Measurements from ENCODE around the gene EPB41L4A.

The EPB41L4A gene

DNA sequence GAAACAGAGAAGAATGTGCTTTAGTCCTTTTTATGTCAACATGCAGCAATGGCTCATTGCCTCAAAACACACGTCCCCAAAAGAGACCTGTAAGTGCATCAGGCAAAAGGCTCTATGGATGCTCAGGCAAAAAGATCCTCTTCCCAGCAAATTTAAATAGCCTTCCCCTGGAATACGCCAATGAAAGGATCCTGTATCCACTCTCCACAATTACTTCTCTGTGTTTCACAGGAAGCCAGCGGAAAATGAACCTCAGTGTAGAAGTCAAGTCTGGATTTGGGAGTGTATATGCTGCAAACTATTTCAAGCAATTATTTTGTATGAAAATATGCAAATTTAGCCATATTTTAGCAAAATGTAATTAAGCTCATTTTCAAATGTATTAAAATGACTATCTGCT lies 217.9 kb downstream of the EPB41L4A start:
- DNase-seq, result no peak

DNA sequence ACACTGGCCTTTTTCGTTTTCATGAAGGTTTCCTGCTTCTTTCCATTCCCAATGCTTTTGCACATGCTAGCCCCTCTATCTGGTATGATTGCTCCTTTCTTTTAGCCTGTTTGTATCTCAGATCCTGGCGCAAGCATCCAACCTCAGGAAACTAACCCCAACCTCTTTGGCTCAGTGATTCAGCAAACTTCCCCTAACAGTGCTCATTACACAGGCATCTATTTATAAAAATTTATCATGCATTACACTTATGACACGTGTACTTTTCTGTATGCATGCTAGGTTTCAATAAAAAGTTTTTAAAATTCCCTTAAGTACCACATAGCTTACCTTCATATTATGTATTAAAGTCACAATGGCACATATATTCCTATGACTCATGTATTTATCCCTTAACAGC lies 218.9 kb downstream of the EPB41L4A start:
- DNase-seq, result no peak

DNA sequence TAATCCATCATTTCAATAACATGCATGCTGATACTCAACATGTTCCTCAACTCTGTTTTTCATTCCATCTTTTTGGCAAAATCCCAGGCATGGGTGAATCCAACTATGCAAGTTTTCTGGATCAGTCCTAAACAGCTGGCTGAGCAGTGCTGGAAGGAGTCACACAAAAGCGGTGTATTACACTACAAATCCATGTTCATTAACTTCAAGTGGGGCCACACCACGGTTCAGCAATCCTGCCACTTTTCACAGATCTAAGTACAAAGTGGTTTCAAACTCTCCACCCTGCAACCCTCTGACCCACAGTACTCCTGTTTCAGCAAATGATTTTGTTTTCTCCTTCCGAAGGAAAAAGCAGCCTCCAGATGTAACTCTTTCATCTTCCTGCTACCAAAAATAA lies 222.5 kb downstream of the EPB41L4A start:
- DNase-seq, result no peak

DNA sequence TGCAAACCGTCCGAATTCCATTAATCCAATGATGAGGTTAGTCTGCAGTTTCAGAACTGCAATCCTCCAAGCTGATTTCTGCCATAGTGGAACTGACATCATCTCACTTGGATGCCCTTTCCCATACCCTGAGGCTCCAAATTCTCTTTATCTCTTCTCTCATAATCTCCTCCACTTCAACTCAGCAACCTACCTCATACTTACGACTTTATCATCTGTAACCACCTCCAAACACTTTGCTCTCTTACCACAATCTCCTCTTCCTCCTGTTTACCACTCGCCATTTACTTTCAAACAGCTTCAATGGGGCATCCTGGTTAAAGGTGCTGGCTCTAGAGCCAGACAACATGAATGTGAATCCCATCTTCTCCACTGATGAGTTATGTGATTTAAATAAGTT lies 223.2 kb downstream of the EPB41L4A start:
- no peak for DNase-seq

DNA sequence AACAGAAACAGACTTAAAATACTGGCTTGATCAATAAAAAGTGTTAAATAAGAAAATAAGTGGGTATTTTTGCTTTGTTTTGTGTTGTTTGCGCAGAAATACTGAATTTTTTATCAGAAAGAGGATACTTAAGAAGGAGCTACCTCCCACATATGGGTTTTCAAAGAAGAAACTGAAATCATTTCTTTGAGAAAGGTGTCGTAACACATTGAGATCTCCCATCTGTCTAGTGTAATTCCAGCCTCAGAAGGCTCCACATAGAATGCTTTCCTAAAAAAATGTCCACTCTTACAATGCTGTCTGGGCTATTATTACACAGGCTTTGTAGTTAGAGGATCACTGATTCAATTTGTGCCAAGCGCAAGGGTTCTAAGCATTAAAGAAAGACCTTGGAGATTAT lies 226.2 kb downstream of the EPB41L4A start:
- DNase-seq, result no peak

DNA sequence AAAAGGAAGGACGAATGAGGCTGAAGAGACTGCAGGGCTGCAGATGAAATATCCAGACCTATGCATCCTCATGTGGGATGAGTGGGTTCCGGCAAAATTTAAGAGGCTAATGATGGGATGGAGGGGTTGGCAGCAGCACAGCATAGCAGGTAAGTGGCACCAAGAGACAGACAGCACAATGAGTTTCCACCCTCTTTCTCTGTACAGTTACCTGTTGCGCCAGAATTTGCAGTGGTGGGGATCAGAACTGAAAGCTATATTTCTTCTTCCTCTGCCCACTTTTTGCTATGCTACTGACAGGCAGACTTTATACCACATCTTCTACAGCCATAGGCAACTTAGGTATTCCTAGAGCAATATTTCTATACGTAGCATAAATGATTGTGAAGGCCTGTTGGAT lies 227.0 kb downstream of the EPB41L4A start:
- no peak for DNase-seq

DNA sequence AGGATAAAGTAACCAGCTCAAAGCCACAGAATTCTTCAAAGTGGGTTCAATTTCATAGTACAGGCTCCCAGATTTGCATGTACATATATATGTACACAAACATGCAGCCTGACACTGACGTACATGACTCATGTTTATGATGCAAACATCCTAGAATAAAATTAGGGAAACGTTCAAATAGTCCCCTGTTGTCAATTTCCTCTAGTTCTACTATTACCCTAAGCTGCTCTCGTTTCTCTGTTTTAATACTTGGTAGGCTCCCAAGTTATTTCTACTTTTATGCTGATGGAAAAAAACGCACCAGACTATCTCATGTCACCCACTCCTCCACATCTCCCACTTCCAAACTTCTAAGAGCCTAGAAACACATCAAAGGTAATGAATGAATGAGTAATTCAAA lies 229.7 kb downstream of the EPB41L4A start:
- DNase-seq, result no peak

DNA sequence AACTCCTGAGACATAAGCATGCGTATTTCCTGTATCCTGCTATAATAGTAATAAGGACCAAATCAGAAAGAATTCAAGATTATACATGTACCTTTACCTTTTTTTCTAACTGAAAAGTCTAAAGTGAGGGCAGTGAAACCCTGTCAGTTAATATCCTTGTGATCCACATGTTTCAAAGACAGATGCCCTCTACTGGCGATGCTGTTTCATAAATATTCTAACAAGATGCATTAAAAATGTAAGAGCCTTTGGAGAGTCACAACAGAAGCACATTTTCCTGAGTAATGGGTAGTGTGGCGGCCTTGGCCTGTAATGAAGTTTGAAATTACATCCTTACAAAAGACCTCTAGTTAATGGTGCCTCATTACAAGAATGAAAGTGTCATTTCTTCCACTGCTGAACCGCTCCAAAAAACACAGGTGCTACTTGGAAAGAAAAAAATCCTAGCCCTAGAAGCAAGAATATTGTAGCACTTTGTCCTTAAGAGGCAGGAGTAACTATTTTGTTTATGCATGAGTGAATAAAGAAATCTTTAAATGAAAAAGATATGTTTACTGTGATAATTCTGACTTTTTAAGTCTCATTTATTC lies 232.6 kb downstream of the EPB41L4A start:
- peak; percentile 31 for DNase-seq

DNA sequence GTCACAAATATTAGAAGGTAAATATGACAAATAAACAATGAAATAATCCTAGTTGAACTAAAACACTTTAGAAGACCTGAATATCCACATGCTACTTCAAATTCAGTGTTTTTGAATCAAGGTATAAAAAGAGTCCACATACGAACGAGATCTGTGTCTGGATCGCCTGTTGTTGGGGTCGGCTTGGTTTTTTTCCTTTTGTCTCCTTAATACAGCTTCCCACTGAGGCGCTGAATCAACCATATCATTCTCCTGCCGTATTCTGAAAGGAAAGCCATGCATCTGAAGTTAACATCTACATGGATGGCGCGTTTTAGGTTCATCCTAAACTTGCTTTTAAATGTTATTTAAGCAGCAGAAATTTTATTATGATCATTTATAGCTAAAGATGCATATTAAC lies 235.2 kb downstream of the EPB41L4A start:
- no peak for DNase-seq

DNA sequence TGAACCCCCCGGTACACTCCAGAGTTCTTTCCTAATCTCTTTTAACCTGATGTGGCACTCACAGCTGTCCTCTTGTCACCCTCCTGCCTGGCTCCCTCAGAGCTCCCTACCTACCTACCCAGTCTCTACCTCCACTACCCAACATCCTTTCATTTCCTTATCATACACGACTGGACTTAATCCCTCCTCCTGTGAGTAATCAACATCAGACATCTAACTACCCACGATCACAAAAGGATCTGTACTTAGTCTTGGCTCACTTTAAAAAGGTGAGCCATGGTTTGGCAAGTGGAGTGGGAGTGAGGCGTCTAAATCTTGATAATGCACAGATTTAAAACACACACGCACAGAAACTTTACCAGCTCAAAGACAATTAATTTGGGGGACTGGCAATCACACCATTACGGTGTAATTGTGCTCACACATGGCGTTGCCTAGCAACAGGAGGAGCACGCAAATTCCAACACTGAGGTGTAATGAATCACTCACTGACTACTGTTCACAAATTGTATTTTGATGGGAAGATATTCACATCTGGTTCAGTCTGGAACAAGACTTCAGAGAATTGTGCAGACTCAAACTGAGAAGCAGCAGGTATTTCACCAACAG lies 235.9 kb downstream of the EPB41L4A start:
- no peak for DNase-seq

DNA sequence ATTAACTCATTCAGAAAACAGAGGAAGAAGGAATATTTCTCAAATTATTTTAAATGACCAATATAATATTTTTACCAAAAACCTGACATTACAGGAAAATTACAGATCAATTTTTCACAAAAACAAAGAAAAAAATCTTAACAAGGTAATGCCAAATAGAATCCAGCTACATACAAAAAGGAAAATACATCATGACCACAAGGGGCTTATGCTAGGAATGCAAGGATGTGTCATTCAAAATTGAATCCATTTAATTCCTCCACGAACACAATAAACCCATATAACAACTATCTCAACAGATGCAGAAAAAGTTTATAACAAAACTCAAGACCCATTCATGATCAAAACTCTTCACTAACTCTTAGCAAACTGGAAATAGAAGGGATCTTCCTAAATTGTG lies 239.8 kb downstream of the EPB41L4A start:
- no peak for DNase-seq

DNA sequence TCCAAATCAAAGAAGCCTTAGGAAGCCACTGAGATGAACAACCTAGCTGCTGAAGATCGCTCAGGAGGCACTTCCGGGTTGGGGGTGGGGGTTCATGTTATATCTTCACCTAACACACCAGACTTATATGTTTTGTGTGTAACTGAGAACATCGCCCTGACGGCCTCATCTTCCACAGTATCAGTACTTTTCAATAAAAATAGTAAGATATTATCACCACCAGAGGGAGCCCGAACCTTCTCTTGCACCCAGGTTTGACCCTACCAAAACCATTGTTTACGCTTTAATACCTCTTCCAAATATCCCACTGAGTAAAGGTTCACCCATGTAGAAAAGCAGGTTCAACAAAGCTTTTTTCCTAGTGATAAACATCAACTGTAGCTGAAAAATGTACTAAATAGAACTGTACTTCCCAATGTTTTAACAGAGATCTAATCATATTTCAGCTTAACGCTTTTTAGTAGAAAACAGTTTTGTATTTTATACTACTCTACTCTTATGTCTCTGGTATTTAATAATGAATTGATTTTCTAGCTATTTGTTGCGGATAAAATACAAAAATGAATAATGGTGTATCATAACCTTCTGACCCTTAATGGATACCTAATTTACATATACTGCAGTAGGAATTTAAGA lies 244.0 kb downstream of the EPB41L4A start:
- peak; percentile 9 for DNase-seq

DNA sequence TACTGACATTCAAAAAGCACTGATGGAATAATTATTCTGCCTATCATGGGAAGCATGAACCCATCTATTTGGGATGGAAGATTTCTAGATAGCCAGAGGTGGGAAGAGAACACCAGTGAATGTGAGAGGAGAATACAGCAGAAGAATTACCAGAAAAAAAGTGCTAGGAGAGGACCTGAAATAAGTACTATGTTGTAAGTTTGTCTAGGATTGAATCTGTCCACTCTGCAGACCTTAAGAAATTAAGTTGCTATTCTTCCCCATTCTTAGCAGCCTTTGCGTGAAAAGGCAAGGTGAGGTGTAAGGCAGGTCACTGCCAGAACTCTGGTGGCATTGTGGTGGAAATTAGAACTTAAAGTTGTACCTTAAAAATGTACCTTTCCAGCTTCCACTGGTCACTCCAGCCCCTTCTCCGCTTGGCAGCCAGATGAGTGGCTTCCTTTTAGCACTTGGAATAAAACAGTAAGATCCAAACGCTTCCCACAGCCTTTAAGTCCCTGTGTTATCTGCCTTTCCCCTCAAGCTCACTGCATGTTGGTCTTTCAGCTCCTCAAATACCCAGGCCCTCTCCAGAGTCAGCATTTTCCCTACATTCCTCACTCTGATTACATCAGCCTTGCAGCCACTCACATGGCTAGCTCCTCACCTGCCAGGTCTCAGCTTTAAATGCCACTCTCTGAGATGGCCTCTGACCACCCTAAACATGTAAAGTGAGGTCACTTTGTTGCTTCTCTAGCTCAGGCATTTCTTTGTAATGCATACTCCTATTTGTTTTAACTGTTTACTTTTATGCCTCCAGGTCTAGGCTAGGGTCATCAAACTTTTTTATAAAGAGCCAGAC lies 253.0 kb downstream of the EPB41L4A start:
- no peak for DNase-seq

DNA sequence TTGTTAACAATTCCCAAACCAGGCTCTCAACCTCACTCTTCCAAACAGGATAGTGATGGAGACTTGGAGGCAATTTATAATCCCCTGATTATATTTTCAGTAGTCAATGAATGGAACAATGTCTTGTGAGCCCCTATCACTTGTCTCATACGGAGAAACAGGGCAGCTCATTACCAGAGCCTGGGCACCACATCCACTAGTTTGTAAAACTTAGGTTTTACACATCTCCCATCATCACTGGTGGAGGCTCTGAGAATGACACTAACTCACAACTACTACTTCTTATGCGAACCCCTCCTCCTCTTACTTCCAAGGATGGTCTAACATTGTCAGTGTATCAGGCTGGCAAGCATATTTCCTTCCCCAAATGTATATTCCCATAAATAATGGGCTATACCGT lies 253.7 kb downstream of the EPB41L4A start:
- no peak for DNase-seq

DNA sequence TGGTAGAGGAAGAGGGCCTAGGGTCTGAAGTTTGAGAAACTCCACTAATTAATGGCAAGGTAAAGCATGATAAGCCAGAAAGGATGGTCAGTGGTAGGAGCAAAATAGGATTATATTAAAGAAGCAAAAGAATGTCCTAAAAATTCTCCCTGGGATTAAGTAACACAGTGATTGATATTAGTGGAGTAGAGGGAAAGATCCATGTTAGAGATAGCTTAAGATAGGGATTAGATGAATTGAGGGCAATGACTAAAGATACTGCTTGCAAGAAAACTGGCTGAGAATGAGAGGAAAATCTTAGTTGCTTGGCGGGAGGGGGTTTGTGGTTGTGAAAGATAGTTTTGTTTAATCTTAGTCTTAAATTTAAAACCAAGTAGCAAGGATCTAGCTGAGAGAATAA lies 255.6 kb downstream of the EPB41L4A start:
- no peak for DNase-seq

DNA sequence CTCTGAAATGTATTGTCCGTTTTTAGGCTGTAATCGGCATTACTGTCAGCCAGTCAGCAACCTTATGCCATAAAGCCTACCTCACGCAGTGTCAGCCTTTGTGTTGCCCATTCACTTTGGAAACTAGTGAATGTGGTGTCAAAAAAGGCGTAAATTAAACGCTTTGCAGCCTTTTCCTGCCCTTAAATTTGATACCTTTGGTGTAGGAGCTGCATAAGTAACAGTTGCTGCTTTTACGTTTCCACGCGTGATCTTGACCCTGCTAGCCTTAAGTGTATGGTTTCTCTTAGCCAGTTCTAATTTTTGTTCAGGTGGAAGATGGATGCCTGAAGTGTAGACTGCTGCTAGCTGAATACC lies 257.7 kb downstream of the EPB41L4A start:
- no peak for DNase-seq

DNA sequence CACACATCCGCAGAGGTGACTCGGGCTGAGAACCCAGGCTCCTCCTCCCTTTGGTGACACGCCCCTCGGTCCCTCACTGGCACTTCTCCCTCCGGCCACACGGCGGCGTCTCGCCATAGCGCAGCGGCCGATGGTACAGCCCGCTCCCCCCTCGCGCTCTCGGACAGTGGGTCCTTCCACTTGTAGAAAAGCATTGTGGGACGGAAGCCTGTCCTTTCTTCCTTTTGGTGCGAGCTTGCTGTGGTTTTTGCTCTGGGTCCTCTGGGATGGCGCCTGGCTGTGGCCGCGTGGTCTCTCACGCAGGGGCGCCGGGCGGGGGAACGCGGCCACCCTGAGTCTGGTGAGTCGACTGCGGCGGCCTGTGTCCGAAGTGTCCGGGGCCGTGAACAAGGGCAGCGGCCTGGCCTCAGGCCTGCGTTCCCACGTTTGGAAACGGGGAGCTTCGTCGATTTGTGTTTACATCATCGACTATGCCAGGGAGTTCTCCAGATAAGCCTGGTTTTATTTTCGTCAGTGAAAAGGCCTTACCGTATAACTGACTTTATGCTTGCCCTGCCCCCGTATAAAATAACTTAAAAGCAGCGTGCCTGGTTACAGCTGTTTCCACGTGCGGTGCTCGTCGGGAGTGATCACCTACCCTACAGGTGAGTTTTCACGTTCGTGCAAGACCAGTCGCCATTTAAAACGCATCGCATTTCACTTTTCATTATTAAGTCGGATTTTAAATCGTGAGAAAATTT lies 258.3 kb downstream of the EPB41L4A start:
- DNase-seq, result peak; percentile 70

DNA sequence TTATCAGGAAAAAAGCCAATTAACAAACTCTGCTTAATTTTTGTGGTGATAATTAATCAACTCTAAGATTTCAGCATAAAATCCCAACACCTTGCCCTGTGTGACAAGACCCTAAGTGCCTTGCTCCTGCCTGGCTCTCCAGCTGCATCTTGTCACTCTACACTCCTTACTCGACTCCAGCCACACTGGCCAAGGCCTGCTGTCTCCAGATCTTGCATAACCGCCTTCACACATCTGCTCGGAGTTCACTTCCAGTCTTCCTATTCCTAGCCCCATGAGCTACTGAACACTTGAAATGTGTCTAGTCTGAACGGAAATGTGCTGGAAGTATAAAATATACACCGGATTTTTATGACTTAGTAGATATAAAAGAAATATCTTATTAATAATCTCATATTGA lies 259.6 kb downstream of the EPB41L4A start:
- DNase-seq, result no peak

DNA sequence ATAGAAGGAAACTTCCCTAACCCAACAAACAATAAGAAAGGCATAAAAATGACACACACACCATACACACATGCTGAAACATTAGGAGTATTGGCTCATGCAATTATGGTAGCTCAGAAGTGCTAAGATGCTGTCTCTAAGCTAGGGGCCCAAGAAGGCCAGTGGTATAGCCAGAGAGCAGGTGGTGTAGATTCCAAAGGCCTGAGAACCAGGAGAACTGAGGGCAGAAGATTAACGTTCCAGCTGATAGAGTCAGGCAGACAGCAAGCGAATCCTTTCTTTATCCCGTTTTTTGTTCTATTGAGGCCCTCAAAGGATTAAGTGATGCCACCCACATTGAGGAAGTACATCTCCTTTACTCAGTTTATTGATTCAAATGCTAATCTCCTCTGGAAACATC lies 262.9 kb downstream of the EPB41L4A start:
- DNase-seq, result no peak

DNA sequence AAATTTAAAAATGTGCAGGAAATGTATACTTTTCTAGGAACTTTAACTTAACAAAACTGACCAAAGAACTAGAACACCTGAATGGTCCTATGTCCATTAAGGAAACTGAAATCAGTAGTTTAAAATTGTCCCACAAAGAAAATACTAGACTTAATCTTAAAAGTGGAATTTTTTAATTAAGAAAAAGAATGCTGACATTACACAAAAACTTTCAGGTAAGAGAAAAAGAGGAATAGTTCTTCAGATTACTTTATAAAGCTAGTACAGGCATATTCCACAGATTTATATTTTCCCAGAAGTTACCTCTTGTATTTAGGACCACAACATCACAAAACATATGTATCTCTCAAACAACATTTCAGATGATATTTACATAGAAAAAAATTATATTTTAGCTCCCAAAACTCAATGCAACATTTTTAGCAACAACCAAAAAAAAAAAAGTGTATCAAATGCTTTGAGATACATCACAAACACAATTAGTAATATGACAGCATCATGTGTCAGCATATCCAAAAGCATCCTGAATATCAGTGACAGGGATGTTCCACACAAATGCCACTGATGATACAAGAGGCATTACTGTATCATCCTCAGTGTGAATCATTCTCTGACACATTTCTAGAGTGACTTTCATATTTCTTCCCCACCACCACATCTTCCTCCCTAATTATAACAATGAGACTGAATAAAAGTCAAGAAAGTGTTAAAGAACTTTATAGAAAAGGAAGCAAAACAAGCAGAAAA lies 264.0 kb downstream of the EPB41L4A start:
- DNase-seq, result no peak

DNA sequence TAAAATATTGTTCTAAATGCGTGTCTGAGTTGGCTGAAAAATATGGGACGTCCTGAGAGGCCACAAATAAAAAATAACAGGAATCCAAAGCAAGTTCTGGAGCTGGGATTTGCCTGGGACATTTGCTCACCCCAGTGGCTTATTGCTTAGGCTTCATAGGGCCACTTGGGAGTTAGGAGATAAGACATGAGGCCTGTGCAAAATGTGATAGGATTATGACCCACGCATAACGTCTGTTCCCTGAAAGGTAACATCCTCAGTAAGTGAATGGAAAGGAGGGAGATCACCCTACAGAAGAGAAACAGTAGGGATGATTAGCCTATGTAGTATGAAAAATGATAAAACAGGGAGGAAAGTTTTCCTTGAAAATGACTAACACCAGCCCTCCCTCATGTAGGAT lies 269.4 kb downstream of the EPB41L4A start:
- DNase-seq, result no peak
